Measurements from ENCODE around the gene SCN10A.

DNA sequence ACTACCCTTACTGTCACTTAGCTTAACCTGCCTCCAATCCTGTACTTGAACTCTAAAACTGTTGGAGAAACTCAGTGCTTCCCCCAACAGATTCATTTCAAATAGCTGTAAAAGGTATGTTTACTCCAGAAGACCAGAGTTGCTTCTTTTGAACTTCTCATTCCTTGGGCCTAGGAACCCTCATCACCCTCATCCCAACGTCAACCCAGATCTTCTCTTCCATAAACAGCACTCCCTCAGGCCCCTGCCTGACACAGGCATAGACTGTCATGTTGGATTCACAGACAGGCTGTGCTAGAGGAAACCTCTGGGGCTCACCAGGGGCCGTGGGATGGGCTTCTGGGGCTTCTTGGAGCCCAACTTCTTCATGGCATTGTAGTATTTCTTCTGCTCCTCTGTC lies 109.1 kb downstream of the SCN10A start:
- TF ChIP-seq, protein P1, sequence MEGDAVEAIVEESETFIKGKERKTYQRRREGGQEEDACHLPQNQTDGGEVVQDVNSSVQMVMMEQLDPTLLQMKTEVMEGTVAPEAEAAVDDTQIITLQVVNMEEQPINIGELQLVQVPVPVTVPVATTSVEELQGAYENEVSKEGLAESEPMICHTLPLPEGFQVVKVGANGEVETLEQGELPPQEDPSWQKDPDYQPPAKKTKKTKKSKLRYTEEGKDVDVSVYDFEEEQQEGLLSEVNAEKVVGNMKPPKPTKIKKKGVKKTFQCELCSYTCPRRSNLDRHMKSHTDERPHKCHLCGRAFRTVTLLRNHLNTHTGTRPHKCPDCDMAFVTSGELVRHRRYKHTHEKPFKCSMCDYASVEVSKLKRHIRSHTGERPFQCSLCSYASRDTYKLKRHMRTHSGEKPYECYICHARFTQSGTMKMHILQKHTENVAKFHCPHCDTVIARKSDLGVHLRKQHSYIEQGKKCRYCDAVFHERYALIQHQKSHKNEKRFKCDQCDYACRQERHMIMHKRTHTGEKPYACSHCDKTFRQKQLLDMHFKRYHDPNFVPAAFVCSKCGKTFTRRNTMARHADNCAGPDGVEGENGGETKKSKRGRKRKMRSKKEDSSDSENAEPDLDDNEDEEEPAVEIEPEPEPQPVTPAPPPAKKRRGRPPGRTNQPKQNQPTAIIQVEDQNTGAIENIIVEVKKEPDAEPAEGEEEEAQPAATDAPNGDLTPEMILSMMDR (IDR thresholded peaks at IDR 0.05) = no peak
- no peak for TF ChIP-seq POLR2A (IDR thresholded peaks at IDR 0.05)

Measured in right lobe of liver (tissue), 4 donors.